ENCODE data around the gene ANKRD28. TPM values are rescaled to one million over a fixed set of nuclear protein-coding genes. Genes with fewer than 3 reads are reported as not detected.

ANKRD28 gene
- total and polyA plus RNA-seq, 2 experiments from 2014 or later: 15.2 to 61.3 TPM

GRCh38 chr3:15750879-15751278 lies 46.9 kb downstream of the ANKRD28 start:
- DNase-seq (ENCODE audit: low spot score) (no peak), ATAC-seq (no peak)
- no peaks in the 10 kb centered on the region for H4K20me1 ChIP-seq (replicated peaks; ENCODE audit: insufficient read depth)
- peaks cover 34% of the 10 kb centered on the region for H3K79me2 ChIP-seq (replicated peaks; ENCODE audit: insufficient read depth)
- 0 out of 2 replicates have a peak, but pooled peaks cover 7% of the 10 kb centered on the region for H3K9me2 ChIP-seq (ENCODE audit: insufficient read depth)
- H3K4me1 Mint-ChIP-seq: peaks cover 25% of the 10 kb centered on the region
- no peaks in the 10 kb centered on the region for H3F3A ChIP-seq (replicated peaks; ENCODE audit: low read depth)
- H3K27ac Mint-ChIP-seq: no peak overlapping the region
- H3K27ac ChIP-seq (ENCODE audit: low read depth): no peak overlapping the region
- H2AFZ ChIP-seq: no peak overlapping the region
- no peaks in the 10 kb centered on the region for H3K27me3 Mint-ChIP-seq (ENCODE audit: insufficient read depth, low read depth, poor library complexity)
- H3K36me3 Mint-ChIP-seq (ENCODE audit: low read depth): peaks cover 50% of the 10 kb centered on the region
- H3K4me2 ChIP-seq: no peak overlapping the region
- H3K9me3 Mint-ChIP-seq: peaks cover 6% of the 10 kb centered on the region; the same call in 1 of the 3 replicates
- peaks cover 14% of the 10 kb centered on the region for H3K4me1 ChIP-seq (ENCODE audit: insufficient read depth)
- H3K4me3 ChIP-seq: no peak overlapping the region
- no peak overlapping the region for H3K4me3 Mint-ChIP-seq
- peaks cover 7% of the 10 kb centered on the region; the same call in 1 of the 2 replicates for H3K36me3 ChIP-seq (ENCODE audit: insufficient read depth)
- H3K27me3 ChIP-seq (ENCODE audit: insufficient read depth): no peaks in the 10 kb centered on the region
- TF ChIP-seq CREB1 (CRISPR knock-in tag; IDR thresholded peaks at IDR 0.05; ENCODE audit: low read depth) (no peak), ZNF114 (CRISPR knock-in tag; IDR thresholded peaks at IDR 0.05) (no peak), STAT1 (IDR thresholded peaks at IDR 0.05; ENCODE audit: unreplicated experiment) (no peak), ZNF462 (CRISPR knock-in tag; IDR thresholded peaks at IDR 0.05) (no peak), ETS1 (IDR thresholded peaks at IDR 0.05) (no peak), NANOG (IDR thresholded peaks at IDR 0.05; ENCODE audit: borderline replicate concordance) (no peak), ZNF331 (CRISPR knock-in tag; IDR thresholded peaks at IDR 0.05; ENCODE audit: low read depth) (no peak)
